ENCODE measurements around the gene UBLCP1. TPM values are rescaled to one million over a fixed set of nuclear protein-coding genes. Genes with fewer than 3 reads are reported as not detected.
"Not testable (repeated sequence)": the region's sequence is repeated elsewhere in the genome, so short reads cannot be mapped to it uniquely, and the experiment has no call there.

The UBLCP1 gene
- total and polyA plus RNA-seq, 8 donors = 6.2 to 11.7 (median 10.5) TPM

GRCh38 chr5:159273923-159274322 is 10.8 kb downstream of the UBLCP1 start:
- ATAC-seq = no peak
- no peak for TF ChIP-seq CTCF (IDR thresholded peaks at IDR 0.05)
- peaks cover 0 to 4% (median 0%) of the 10 kb centered on the region in 4 donors for H3K9me3 ChIP-seq
- peaks cover 0 to 12% (median 8%) of the 10 kb centered on the region in 3 donors for H3K36me3 ChIP-seq
- no peaks in the 10 kb centered on the region for H3K4me1 ChIP-seq
- H3K4me3 ChIP-seq = no peak overlapping the region
- intact Hi-C loops (cut with DNase I) = no loop called here
- DNase-seq = no peak
- FAIRE-seq = no peak
- H3K27me3 ChIP-seq = no peaks in the 10 kb centered on the region
- H3K27ac ChIP-seq = no peak overlapping the region

- no peak for DNase-seq
- intact Hi-C loops (cut with DNase I) = no loop called here
- no peak for TF ChIP-seq CTCF (IDR thresholded peaks at IDR 0.05)
- H3K4me1 ChIP-seq = no peaks in the 10 kb centered on the region
- peaks cover 0 to 17% (median 8%) of the 10 kb centered on the region in 3 donors for H3K36me3 ChIP-seq
- H3K4me3 ChIP-seq = no peak overlapping the region
- H3K9me3 ChIP-seq = peaks cover 0 to 4% (median 0%) of the 10 kb centered on the region in 4 donors
- no peaks in the 10 kb centered on the region for H3K27me3 ChIP-seq
- no peak for FAIRE-seq
- H3K27ac ChIP-seq = no peak overlapping the region
- no peak for ATAC-seq
These were observed 11.6 kb downstream of the UBLCP1 start for GRCh38 chr5:159274676-159275075.

- ATAC-seq (peak in 2 of 4 donors; percentile 51 to 68), DNase-seq (no peak), FAIRE-seq (no peak)
- 54 to 61% methylated on average over 8 of the region's 8 CpGs for WGBS, 2 donors
- intact Hi-C loops (cut with DNase I) = no loop called here
- TF ChIP-seq CTCF (IDR thresholded peaks at IDR 0.05) = no peak
- Histone ChIP-seq H3K36me3 (no peaks in the 10 kb centered on the region), H3K9me3 (no peaks in the 10 kb centered on the region), H3K4me3 (no peak overlapping the region), H3K27me3 (no peaks in the 10 kb centered on the region), H3K27ac (no peak overlapping the region), H3K4me1 (no peaks in the 10 kb centered on the region)
These were observed 23.4 kb downstream of the UBLCP1 start for GRCh38 chr5:159286420-159287035.

- Histone ChIP-seq H3K36me3 (no peaks in the 10 kb centered on the region), H3K27ac (no peak overlapping the region), H3K4me3 (no peak overlapping the region), H3K4me1 (no peaks in the 10 kb centered on the region), H3K27me3 (no peaks in the 10 kb centered on the region), H3K9me3 (no peaks in the 10 kb centered on the region)
- DNase-seq = no peak
- WGBS, 2 donors = 72 to 80% methylated on average over 4 of the region's 4 CpGs
- intact Hi-C loops (cut with DNase I) = no loop called here
- no peak for TF ChIP-seq CTCF (IDR thresholded peaks at IDR 0.05)
- FAIRE-seq = no peak
- ATAC-seq = no peak
These were observed 27.7 kb downstream of the UBLCP1 start for GRCh38 chr5:159290741-159291140.

- no peak for ATAC-seq
- Histone ChIP-seq H3K27me3 (no peaks in the 10 kb centered on the region), H3K36me3 (no peaks in the 10 kb centered on the region), H3K9me3 (no peaks in the 10 kb centered on the region), H3K27ac (no peak overlapping the region), H3K4me3 (no peak overlapping the region), H3K4me1 (no peaks in the 10 kb centered on the region)
- intact Hi-C loops (cut with DNase I) = no loop called here
- DNase-seq = no peak
- no peak for TF ChIP-seq CTCF (IDR thresholded peaks at IDR 0.05)
- FAIRE-seq = no peak
- 85 to 91% methylated on average over 5 of the region's 5 CpGs for WGBS, 2 donors
These were observed 31.8 kb downstream of the UBLCP1 start for GRCh38 chr5:159294921-159295320.

- WGBS, 2 donors = 89 to 97% methylated on average over 5 of the region's 5 CpGs
These were observed 34.2 kb downstream of the UBLCP1 start for GRCh38 chr5:159297300-159297699.

More at GRCh38 chr5:159297300-159297699, 34.2 kb downstream of the UBLCP1 start:
- H3K4me1 ChIP-seq; H3K9me3 ChIP-seq; intact Hi-C loops (cut with DNase I); ATAC-seq; DNase-seq; H3K4me3 ChIP-seq; H3K27me3 ChIP-seq; H3K27ac ChIP-seq; H3K36me3 ChIP-seq; FAIRE-seq: not testable (repeated sequence)
